Right lobe of liver (tissue), 6 donors: ENCODE data around the gene KNL1. TPM values are rescaled to one million over a fixed set of nuclear protein-coding genes. Genes with fewer than 3 reads are reported as not detected.

Source experiments
- ATAC-seq, 4 donors: fragments of 200-7000 bp; cut with Tn5 transposase; one replicate each; pipeline ENCODE4 v1.9.1; 2020; ENCODE audit warnings: mild to moderate bottlenecking in 4 of 4, moderate library complexity in 4 of 4
- DNase-seq, 3 donors: peaks; one replicate each; pipeline ENCODE4 v3.0.0-alpha.2; 2020
- H3K27ac ChIP-seq, 3 donors: fragments of 200-600 bp; one replicate each; pipeline ENCODE4 v1.8.0; 2022
- H3K27me3 ChIP-seq, 2 donors: fragments of 200-600 bp; one replicate each; pipeline ENCODE4 v1.8.0; 2022
- H3K36me3 ChIP-seq, 4 donors: fragments of 200-600 bp; sonication (generic) in 1 of 4; one replicate each; pipeline versions ENCODE4 v1.5.1 to v1.8.0; 2017 to 2022; ENCODE audit warnings: control low read depth in 1 of 4
- H3K4me1 ChIP-seq, 4 donors: fragments of 200-600 bp; sonication (generic) in 1 of 4; one replicate each; pipeline versions ENCODE4 v1.5.1 to v1.8.0; 2017 to 2022; ENCODE audit warnings: control low read depth in 1 of 4
- H3K4me3 ChIP-seq, 3 donors: fragments of 200-600 bp; one replicate each; pipeline ENCODE4 v1.8.0; 2022
- H3K9me3 ChIP-seq, 4 donors: fragments of 200-600 bp; sonication (generic) in 1 of 4; one replicate each; pipeline versions ENCODE4 v1.5.1 to v1.8.0; 2017 to 2022; ENCODE audit warnings: control low read depth in 1 of 4
- POLR2A ChIP-seq: fragments of 450-650 bp; IDR thresholded peaks from one replicate; pipeline ENCODE4 v1.6.1; 2017; ENCODE audit warnings: antibody characterized with exemption, mild to moderate bottlenecking
- WGBS: methylation state at CpG from one replicate; pipeline ENCODE4 v1.1.6; 2018; ENCODE audit warnings: low coverage, low lambda C conversion rate; ENCODE audit not compliant: insufficient coverage; ENCODE audit errors: missing lambda C conversion rate; 5-methylcytosine and 5-hydroxymethylcytosine counted together
- intact Hi-C, 2 donors: fragments of 100-400 bp; cut with DNase I; formaldehyde crosslinking; loops; one replicate each; pipeline versions ENCODE4 v1.11.2 to v1.14.1; 2022
- total RNA-seq, 6 experiments: library from RNA; depleted of rRNA in 2 of 6; stranded (reverse); fragments of >200 nt in 2 of 6; fragmentation: NEBNext Ultra II Directional in 3 of 6; extraction: Animal tissue kit (Norgen Biotek cat#: 25700) in 3 of 6; gene quantifications; one replicate each; pipeline versions ENCODE4 v1.1.0 to v1.2.4, GENCODE V29; 2016 to 2023
- TF ChIP-seq, protein P1 (sequence below), 4 donors: fragments of 200-600 bp in 3 of 4; fragments of 450-650 bp in 1 of 4; IDR thresholded peaks; one replicate each; pipeline versions ENCODE4 v1.5.1 to v1.8.0; 2016 to 2022; ENCODE audit warnings: antibody characterized with exemption in 4 of 4, mild to moderate bottlenecking in 2 of 4
- donor health status: DM: no; HTN: yes; CAD: no.
- donor health status: DM: no; HTN: no; CAD: no.
- donor health status: DM: no; HTN: no; CAD: no.
- donor health status: DM: no; HTN: yes; CAD: no.
- donor health status: DM: no; HTN: yes; CAD: no.

Gene KNL1
- total RNA-seq, 6 experiments from 2014 or later, result 1.6 to 9.6 (median 3.6) TPM

- intact Hi-C loops, result no loop called here
- WGBS, result no CpG with 5 or more reads among the region's 2 CpGs
- H3K27ac ChIP-seq, result no peak overlapping the region
- DNase-seq (no peak), ATAC-seq (peak in 1 of 4 donors; percentile 13)
- TF ChIP-seq, protein P1, sequence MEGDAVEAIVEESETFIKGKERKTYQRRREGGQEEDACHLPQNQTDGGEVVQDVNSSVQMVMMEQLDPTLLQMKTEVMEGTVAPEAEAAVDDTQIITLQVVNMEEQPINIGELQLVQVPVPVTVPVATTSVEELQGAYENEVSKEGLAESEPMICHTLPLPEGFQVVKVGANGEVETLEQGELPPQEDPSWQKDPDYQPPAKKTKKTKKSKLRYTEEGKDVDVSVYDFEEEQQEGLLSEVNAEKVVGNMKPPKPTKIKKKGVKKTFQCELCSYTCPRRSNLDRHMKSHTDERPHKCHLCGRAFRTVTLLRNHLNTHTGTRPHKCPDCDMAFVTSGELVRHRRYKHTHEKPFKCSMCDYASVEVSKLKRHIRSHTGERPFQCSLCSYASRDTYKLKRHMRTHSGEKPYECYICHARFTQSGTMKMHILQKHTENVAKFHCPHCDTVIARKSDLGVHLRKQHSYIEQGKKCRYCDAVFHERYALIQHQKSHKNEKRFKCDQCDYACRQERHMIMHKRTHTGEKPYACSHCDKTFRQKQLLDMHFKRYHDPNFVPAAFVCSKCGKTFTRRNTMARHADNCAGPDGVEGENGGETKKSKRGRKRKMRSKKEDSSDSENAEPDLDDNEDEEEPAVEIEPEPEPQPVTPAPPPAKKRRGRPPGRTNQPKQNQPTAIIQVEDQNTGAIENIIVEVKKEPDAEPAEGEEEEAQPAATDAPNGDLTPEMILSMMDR (IDR thresholded peaks at IDR 0.05), result no peak
- H3K9me3 ChIP-seq, result no peaks in the 10 kb centered on the region
- no peak overlapping the region for H3K4me3 ChIP-seq
- no peaks in the 10 kb centered on the region for H3K4me1 ChIP-seq
- H3K36me3 ChIP-seq, result no peaks in the 10 kb centered on the region
- H3K27me3 ChIP-seq, result no peaks in the 10 kb centered on the region
Measured at GRCh38 chr15:40685376-40685775, 91.3 kb downstream of the KNL1 start.

GRCh38 chr15:40688932-40689799 is 95.1 kb downstream of the KNL1 start:
- no peak overlapping the region for H3K27ac ChIP-seq
- intact Hi-C loops, result no loop called here
- TF ChIP-seq, protein P1 (IDR thresholded peaks at IDR 0.05), result no peak
- no peak for TF ChIP-seq POLR2A
- WGBS, result 91% methylated on average over 8 of the region's 9 CpGs
- no peaks in the 10 kb centered on the region for H3K27me3 ChIP-seq
- H3K4me3 ChIP-seq, result no peak overlapping the region
- H3K9me3 ChIP-seq, result no peaks in the 10 kb centered on the region
- H3K4me1 ChIP-seq, result peaks cover 0 to 5% (median 3%) of the 10 kb centered on the region in 4 donors
- no peaks in the 10 kb centered on the region for H3K36me3 ChIP-seq
- DNase-seq, result no peak
- ATAC-seq, result no peak

- DNase-seq, result no peak
- H3K36me3 ChIP-seq, result no peaks in the 10 kb centered on the region
- TF ChIP-seq POLR2A, result no peak
- TF ChIP-seq, protein P1 (IDR thresholded peaks at IDR 0.05), result no peak
- no peaks in the 10 kb centered on the region for H3K27me3 ChIP-seq
- ATAC-seq, result no peak
- intact Hi-C loops, result no loop called here
- no peak overlapping the region for H3K27ac ChIP-seq
- no peak overlapping the region for H3K4me3 ChIP-seq
- 81% methylated on average over 4 of the region's 4 CpGs for WGBS
- no peaks in the 10 kb centered on the region for H3K9me3 ChIP-seq
- peaks cover 0 to 11% (median 3%) of the 10 kb centered on the region in 4 donors for H3K4me1 ChIP-seq
Measured at GRCh38 chr15:40691737-40692136, 97.7 kb downstream of the KNL1 start.

DNA sequence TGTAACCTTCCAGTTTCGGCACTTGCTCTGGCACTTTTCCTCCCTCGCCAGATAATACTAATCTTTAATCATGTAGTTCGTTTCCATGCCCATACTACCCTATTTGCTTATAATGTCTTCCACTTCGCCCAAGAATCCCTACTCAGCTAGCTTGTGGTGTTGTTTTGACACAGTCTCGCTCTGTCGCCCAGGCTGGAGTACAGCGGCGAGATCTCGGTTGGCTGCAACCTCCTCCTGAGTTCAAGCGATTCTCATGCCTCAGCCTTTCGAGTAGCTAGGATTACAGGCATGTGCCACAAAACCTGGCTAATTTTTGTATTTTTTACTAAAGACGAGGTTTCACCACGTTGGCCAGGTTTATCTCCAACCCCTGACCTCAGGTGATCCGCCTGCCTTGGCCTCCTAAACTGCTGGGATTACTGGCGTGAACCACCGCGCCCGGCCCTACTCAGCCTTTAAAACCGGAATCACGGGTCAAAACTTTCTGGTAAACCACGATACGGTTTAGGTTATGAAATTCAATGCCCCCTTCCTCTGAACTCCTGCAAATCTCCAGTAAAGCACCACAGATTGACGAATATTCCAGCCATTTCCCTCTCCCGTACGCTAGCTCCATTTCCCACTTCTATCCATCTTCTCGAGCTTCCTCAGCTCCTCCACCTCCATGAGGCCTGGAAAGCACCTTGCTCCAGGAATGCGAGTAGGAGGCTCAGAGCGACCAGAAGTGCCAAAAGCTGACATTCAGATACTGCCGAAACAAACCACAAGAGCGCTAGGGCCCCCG is 100.0 kb downstream of the KNL1 start:
- peak overlapping the region; percentile 67 to 95 (median 86) for H3K4me3 ChIP-seq
- 24% methylated on average over 27 of the region's 31 CpGs for WGBS
- H3K27me3 ChIP-seq, result no peaks in the 10 kb centered on the region
- no peak for ATAC-seq
- intact Hi-C loops, result no loop called here
- H3K36me3 ChIP-seq, result no peaks in the 10 kb centered on the region
- DNase-seq, result no peak
- TF ChIP-seq, protein P1 (IDR thresholded peaks at IDR 0.05), result no peak
- no peak for TF ChIP-seq POLR2A
- H3K4me1 ChIP-seq, result peaks cover 0 to 11% (median 3%) of the 10 kb centered on the region in 4 donors
- H3K9me3 ChIP-seq, result no peaks in the 10 kb centered on the region
- H3K27ac ChIP-seq, result peak overlapping the region; percentile 87 to 99 (median 99)
